Measurements from ENCODE around the gene ANXA6.

The ANXA6 gene

GRCh38 chr5:151064916-151065499, 92.6 kb downstream of the ANXA6 start:
- Histone ChIP-seq H3K9ac (ENCODE audit: low read depth, low read length) (no peak overlapping the region), H3K9me3 (ENCODE audit: insufficient read depth, low read depth, low read length) (no peaks in the 10 kb centered on the region), H3K4me1 (ENCODE audit: insufficient read depth, low read length) (no peaks in the 10 kb centered on the region), H3K36me3 (ENCODE audit: insufficient read depth, low read depth, low read length) (peaks cover 7% of the 10 kb centered on the region), H3K27me3 (ENCODE audit: insufficient read depth, low read length) (no peaks in the 10 kb centered on the region), H3K4me3 (ENCODE audit: low read length) (no peak overlapping the region), H3K27ac (ENCODE audit: low read length) (no peak overlapping the region)

- H3K4me1 ChIP-seq (ENCODE audit: insufficient read depth, low read length): no peaks in the 10 kb centered on the region
- no peak overlapping the region for H3K4me3 ChIP-seq (ENCODE audit: low read length)
- no peaks in the 10 kb centered on the region for H3K27me3 ChIP-seq (ENCODE audit: insufficient read depth, low read length)
- H3K36me3 ChIP-seq (ENCODE audit: insufficient read depth, low read depth, low read length): peaks cover 7% of the 10 kb centered on the region
- no peak overlapping the region for H3K27ac ChIP-seq (ENCODE audit: low read length)
- H3K9me3 ChIP-seq (ENCODE audit: insufficient read depth, low read depth, low read length): no peaks in the 10 kb centered on the region
- H3K9ac ChIP-seq (ENCODE audit: low read depth, low read length): no peak overlapping the region
Measured at GRCh38 chr5:151063142-151063989, 94.2 kb downstream of the ANXA6 start.

- Histone ChIP-seq H3K9me3 (ENCODE audit: insufficient read depth, low read depth, low read length) (no peaks in the 10 kb centered on the region), H3K4me3 (ENCODE audit: low read length) (no peak overlapping the region), H3K36me3 (ENCODE audit: insufficient read depth, low read depth, low read length) (peaks cover 7% of the 10 kb centered on the region), H3K4me1 (ENCODE audit: insufficient read depth, low read length) (no peaks in the 10 kb centered on the region), H3K9ac (ENCODE audit: low read depth, low read length) (no peak overlapping the region), H3K27ac (ENCODE audit: low read length) (no peak overlapping the region), H3K27me3 (ENCODE audit: insufficient read depth, low read length) (no peaks in the 10 kb centered on the region)
Measured at GRCh38 chr5:151062405-151063141, 95.0 kb downstream of the ANXA6 start.

- peaks cover 7% of the 10 kb centered on the region for H3K36me3 ChIP-seq (ENCODE audit: insufficient read depth, low read depth, low read length)
- H3K9ac ChIP-seq (ENCODE audit: low read depth, low read length): no peak overlapping the region
- H3K27ac ChIP-seq (ENCODE audit: low read length): no peak overlapping the region
- no peaks in the 10 kb centered on the region for H3K27me3 ChIP-seq (ENCODE audit: insufficient read depth, low read length)
- H3K4me3 ChIP-seq (ENCODE audit: low read length): no peak overlapping the region
- no peaks in the 10 kb centered on the region for H3K9me3 ChIP-seq (ENCODE audit: insufficient read depth, low read depth, low read length)
- no peaks in the 10 kb centered on the region for H3K4me1 ChIP-seq (ENCODE audit: insufficient read depth, low read length)
Measured at GRCh38 chr5:151060742-151061141, 96.8 kb downstream of the ANXA6 start.

- H3K27me3 ChIP-seq (ENCODE audit: insufficient read depth, low read length): no peaks in the 10 kb centered on the region
- H3K36me3 ChIP-seq (ENCODE audit: insufficient read depth, low read depth, low read length): peaks cover 7% of the 10 kb centered on the region
- H3K9me3 ChIP-seq (ENCODE audit: insufficient read depth, low read depth, low read length): no peaks in the 10 kb centered on the region
- no peaks in the 10 kb centered on the region for H3K4me1 ChIP-seq (ENCODE audit: insufficient read depth, low read length)
- no peak overlapping the region for H3K27ac ChIP-seq (ENCODE audit: low read length)
- no peak overlapping the region for H3K9ac ChIP-seq (ENCODE audit: low read depth, low read length)
- no peak overlapping the region for H3K4me3 ChIP-seq (ENCODE audit: low read length)
Measured at GRCh38 chr5:151058891-151059489, 98.6 kb downstream of the ANXA6 start.

DNA sequence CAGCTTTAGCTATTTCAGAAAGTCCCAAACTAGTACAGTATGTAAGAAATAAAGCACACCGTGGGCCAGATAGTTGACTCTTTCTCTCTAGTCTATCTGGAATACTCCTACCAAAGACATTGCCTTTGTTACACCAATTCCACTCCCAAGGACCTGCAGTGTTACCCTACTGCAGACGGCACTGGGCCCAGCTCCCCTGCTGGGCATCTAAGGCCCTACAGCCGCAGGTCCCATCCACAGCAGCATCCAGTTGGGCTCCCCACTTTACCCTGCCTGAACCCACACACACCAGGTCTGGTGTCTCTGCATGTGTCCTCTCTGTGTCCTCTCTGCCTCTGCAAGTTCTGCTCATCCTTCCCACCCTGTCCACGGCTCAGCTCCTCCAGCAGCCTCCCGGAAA, 99.3 kb downstream of the ANXA6 start:
- Histone ChIP-seq H3K4me1 (ENCODE audit: insufficient read depth, low read length) (no peaks in the 10 kb centered on the region), H3K9me3 (ENCODE audit: insufficient read depth, low read depth, low read length) (no peaks in the 10 kb centered on the region), H3K36me3 (ENCODE audit: insufficient read depth, low read depth, low read length) (peaks cover 7% of the 10 kb centered on the region), H3K27ac (ENCODE audit: low read length) (no peak overlapping the region), H3K4me3 (ENCODE audit: low read length) (no peak overlapping the region), H3K27me3 (ENCODE audit: insufficient read depth, low read length) (no peaks in the 10 kb centered on the region), H3K9ac (ENCODE audit: low read depth, low read length) (no peak overlapping the region)

DNA sequence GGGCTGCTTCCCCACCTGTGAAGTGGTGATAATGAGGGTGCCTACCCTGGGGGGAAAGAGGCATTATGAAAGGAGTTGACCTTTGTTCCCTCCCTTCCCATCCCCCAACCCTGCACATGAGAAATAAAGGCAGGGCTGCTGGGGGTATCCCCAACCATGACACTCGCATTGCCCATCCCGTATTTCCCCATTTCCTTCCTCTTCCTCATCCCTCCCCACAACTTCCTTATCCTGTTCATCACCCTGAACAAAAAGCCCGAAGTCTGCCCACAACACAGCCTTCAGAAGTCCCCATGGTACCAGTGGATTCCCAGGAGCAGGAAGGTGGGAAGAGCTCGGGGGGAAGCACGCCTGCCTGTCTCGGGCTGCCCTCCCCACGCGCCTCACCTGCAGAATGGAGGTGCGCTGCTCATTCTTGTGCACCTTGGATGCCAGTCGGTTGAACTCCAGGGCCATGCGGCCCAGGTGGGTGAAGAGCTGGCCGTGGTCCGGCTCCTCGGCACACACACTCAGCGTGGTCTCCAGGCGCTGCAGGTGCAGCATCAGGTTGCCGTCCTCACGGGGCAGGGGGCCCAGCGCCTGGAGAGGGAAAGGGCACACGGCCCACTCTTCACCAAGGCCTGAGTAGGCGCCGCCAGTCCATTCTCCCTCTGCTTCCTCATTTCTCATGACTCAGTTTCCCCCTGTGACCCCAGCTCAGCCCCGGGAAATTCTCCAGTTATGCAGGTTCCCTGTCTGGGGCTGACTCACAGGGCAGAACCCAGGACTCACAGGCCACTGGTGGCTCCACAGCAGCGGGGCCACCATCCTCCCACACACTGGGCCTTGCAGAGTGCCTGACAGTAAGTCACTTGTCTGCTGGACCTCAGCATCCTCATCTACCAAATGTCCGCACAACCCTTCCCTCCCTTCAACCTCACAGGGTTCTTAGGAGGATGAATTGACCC, 100.9 kb downstream of the ANXA6 start:
- H3K9me3 ChIP-seq (ENCODE audit: insufficient read depth, low read depth, low read length): no peaks in the 10 kb centered on the region
- H3K27me3 ChIP-seq (ENCODE audit: insufficient read depth, low read length): no peaks in the 10 kb centered on the region
- no peak overlapping the region for H3K27ac ChIP-seq (ENCODE audit: low read length)
- no peak overlapping the region for H3K4me3 ChIP-seq (ENCODE audit: low read length)
- H3K9ac ChIP-seq (ENCODE audit: low read depth, low read length): no peak overlapping the region
- H3K36me3 ChIP-seq (ENCODE audit: insufficient read depth, low read depth, low read length): peaks cover 3% of the 10 kb centered on the region
- no peaks in the 10 kb centered on the region for H3K4me1 ChIP-seq (ENCODE audit: insufficient read depth, low read length)

- Histone ChIP-seq H3K27ac (ENCODE audit: low read length) (no peak overlapping the region), H3K27me3 (ENCODE audit: insufficient read depth, low read length) (no peaks in the 10 kb centered on the region), H3K9ac (ENCODE audit: low read depth, low read length) (no peak overlapping the region), H3K4me3 (ENCODE audit: low read length) (no peak overlapping the region), H3K36me3 (ENCODE audit: insufficient read depth, low read depth, low read length) (peaks cover 4% of the 10 kb centered on the region; the same call in 1 of the 2 replicates), H3K9me3 (ENCODE audit: insufficient read depth, low read depth, low read length) (no peaks in the 10 kb centered on the region), H3K4me1 (ENCODE audit: insufficient read depth, low read length) (no peaks in the 10 kb centered on the region)
Measured at GRCh38 chr5:151055336-151055735, 102.2 kb downstream of the ANXA6 start.

DNA sequence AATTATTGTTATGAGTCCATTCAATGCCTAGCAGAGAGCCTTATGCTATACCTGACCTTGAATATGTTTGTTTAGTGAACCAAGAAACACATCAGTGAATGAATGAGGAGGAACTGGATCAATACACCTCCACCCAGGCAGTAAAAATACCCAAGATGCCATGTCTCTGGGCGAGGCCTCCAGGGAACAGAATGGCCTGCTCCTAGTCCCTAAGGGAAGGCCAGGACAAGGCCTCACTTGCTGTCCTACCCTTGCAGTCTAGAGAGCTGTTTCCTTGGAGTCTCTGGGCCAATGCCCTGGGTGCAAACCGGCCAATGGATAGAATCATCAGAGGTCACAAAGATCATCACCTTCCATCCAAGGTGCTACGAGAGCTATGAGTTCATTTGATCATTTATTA, 102.9 kb downstream of the ANXA6 start:
- H3K36me3 ChIP-seq (ENCODE audit: insufficient read depth, low read depth, low read length): peaks cover 7% of the 10 kb centered on the region
- no peaks in the 10 kb centered on the region for H3K4me1 ChIP-seq (ENCODE audit: insufficient read depth, low read length)
- no peaks in the 10 kb centered on the region for H3K9me3 ChIP-seq (ENCODE audit: insufficient read depth, low read depth, low read length)
- no peak overlapping the region for H3K4me3 ChIP-seq (ENCODE audit: low read length)
- H3K9ac ChIP-seq (ENCODE audit: low read depth, low read length): no peak overlapping the region
- H3K27me3 ChIP-seq (ENCODE audit: insufficient read depth, low read length): no peaks in the 10 kb centered on the region
- no peak overlapping the region for H3K27ac ChIP-seq (ENCODE audit: low read length)

DNA sequence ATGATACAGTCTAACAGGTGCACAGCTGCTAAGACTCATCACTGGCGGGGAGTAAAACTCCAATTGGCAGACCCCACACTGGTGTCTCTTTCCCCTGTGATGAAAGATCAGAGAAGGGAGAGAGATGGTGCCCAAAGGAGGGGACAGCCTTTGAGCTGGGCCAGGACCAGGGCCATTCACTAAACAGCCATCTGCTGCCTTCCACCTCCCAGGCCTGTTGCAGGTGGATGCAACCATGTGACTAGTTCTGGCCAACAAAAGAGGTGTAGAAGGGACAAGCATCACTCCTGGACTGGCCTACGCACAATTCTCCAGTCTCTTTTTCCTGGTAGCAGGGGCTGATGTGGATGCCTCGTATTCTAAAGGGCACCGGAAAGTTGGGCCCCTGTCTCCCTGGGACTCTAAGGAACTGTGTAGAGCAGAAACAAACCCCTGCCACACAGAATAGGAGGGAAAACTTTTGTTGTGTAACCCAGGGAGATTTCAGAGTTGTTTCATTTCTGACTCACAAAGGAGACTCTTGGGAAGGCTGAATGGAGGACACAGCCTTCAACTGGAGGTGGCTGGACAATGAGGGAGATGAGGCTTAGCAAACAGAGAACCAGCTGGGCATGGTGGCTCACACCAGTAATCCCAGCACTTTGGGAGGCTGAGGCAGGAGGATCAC, 103.7 kb downstream of the ANXA6 start:
- no peaks in the 10 kb centered on the region for H3K27me3 ChIP-seq (ENCODE audit: insufficient read depth, low read length)
- H3K9ac ChIP-seq (ENCODE audit: low read depth, low read length): no peak overlapping the region
- no peak overlapping the region for H3K4me3 ChIP-seq (ENCODE audit: low read length)
- no peaks in the 10 kb centered on the region for H3K9me3 ChIP-seq (ENCODE audit: insufficient read depth, low read depth, low read length)
- H3K36me3 ChIP-seq (ENCODE audit: insufficient read depth, low read depth, low read length): peaks cover 14% of the 10 kb centered on the region
- no peaks in the 10 kb centered on the region for H3K4me1 ChIP-seq (ENCODE audit: insufficient read depth, low read length)
- no peak overlapping the region for H3K27ac ChIP-seq (ENCODE audit: low read length)
